Body of pancreas (tissue), 4 donors: Measurements from ENCODE around the gene APC2. TPM values are rescaled to one million over a fixed set of nuclear protein-coding genes. Genes with fewer than 3 reads are reported as not detected.

Experiments used
- ATAC-seq: fragments of 150-250 bp; one replicate; pipeline ENCODE4 v1.9.1; 2016
- DNase-seq, 4 donors: peaks; one replicate each; pipeline ENCODE4 v3.0.0-alpha.2; 2019
- H3K27ac ChIP-seq, 4 donors: fragments of 200-600 bp; sonication (generic); 1 replicate in 3 of 4; 2 replicates in 1 of 4; pipeline versions ENCODE4 v1.5.1 to v1.6.1; 2016 to 2019; ENCODE audit warnings: mild to moderate bottlenecking in 1 of 4, mixed read lengths in 1 of 4, moderate library complexity in 1 of 4
- H3K27me3 ChIP-seq, 2 donors: fragments of 200-600 bp; sonication (generic); one replicate each; pipeline ENCODE4 v1.6.0; 2016; ENCODE audit warnings: mild to moderate bottlenecking in 1 of 2
- H3K36me3 ChIP-seq, 2 donors: fragments of 200-600 bp; sonication (generic); replicated peaks in 1 of 2; 2 replicates each; pipeline ENCODE4 v1.5.1; 2016; ENCODE audit warnings: low read depth in 2 of 2; ENCODE audit not compliant: insufficient read depth in 1 of 2
- H3K4me1 ChIP-seq: fragments of 200-600 bp; sonication (generic); one replicate; pipeline ENCODE4 v1.6.0; 2016
- H3K4me3 ChIP-seq, 2 donors: fragments of 200-600 bp; sonication (generic); 1 replicate in 1 of 2; 2 replicates in 1 of 2; pipeline ENCODE4 v1.5.1; 2016 to 2019
- H3K9me3 ChIP-seq, 3 donors: fragments of 200-600 bp; sonication (generic); 1 replicate in 2 of 3; 2 replicates in 1 of 3; pipeline ENCODE4 v1.5.1; 2016
- POLR2A ChIP-seq, 3 donors: fragments of 450-650 bp; IDR thresholded peaks; one replicate each; pipeline ENCODE4 v1.6.1; 2016; ENCODE audit warnings: antibody characterized with exemption in 3 of 3, mild to moderate bottlenecking in 2 of 3
- WGBS, 2 donors: methylation state at CpG; one replicate each; pipeline ENCODE4 v1.1.5; 2017; 5-methylcytosine and 5-hydroxymethylcytosine counted together
- intact Hi-C: fragments of 100-400 bp; cut with DNase I; formaldehyde crosslinking; loops from one replicate; pipeline ENCODE4 v1.15.1; 2023
- total RNA-seq, 2 donors: library from RNA; depleted of rRNA; stranded (reverse); fragments of >200 nt; gene quantifications; one replicate each; pipeline ENCODE4 v1.1.0, GENCODE V29; 2016
- TF ChIP-seq, protein P1 (sequence below), 7 experiments: fragments of 450-650 bp in 4 of 7; fragments of 200-600 bp in 3 of 7; sonication (generic) in 3 of 7; IDR thresholded peaks; one replicate each; pipeline ENCODE4 v1.5.1; 2016 to 2019; ENCODE audit warnings: antibody characterized with exemption in 7 of 7

APC2 gene
- total RNA-seq, 2 donors from 2014 or later, result 0.26 TPM; not detected in 1

DNA sequence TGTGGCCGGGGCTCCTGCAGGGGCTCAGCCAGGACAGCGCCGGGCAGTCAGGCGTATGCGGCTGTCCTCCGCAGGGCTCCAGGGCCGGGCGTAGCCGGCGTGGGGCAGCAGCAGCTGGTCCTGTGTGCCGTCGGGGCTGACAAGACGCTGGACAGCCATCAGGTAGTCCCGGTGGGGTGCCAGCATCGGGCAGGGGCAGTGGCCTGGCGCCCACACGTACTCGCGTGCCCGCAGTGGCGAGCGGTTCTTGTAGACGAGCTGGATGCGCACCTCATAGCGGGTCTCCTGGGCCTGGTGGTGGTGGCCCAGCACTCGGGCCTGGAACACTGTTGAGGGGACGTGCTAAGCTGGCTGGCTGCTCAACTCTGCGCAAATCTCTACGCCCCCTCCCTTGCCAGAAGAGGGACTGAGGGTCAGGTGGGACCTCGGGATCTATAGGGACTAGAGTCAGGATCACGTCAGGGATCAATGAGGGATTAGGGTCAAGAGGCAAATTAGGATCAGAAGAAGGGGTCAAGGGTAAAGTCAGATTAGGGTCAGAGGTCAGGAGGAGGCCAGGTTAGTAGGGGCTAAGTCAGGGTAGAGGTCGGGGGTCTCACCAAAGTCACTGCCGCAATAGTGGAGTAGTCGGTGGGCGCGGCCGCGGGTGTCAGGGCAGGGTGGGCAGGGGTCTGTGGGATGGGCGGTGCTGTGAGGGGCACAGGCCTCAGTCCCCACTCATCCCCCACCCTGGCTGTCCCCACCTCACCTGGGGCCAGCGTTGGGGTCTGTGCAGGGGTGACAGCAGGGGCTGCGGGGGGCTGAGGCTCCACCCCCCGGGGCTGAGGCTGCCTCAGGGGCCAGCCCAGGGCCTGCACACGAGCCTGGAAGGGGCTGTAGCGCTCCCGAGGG, 56.3 kb downstream of the APC2 start:
- DNase-seq (peak in 1 of 4 donors; percentile 13), ATAC-seq (no peak)
- Histone ChIP-seq H3K27ac (no peak overlapping the region), H3K4me1 (peaks cover 32% of the 10 kb centered on the region), H3K36me3 (no peaks in the 10 kb centered on the region), H3K9me3 (no peaks in the 10 kb centered on the region), H3K27me3 (no peaks in the 10 kb centered on the region), H3K4me3 (no peak overlapping the region)
- intact Hi-C loops, result no loop called here
- WGBS, 2 donors, result 82 to 87% methylated on average over 34 to 44 of the region's 45 CpGs
- TF ChIP-seq, protein P1, sequence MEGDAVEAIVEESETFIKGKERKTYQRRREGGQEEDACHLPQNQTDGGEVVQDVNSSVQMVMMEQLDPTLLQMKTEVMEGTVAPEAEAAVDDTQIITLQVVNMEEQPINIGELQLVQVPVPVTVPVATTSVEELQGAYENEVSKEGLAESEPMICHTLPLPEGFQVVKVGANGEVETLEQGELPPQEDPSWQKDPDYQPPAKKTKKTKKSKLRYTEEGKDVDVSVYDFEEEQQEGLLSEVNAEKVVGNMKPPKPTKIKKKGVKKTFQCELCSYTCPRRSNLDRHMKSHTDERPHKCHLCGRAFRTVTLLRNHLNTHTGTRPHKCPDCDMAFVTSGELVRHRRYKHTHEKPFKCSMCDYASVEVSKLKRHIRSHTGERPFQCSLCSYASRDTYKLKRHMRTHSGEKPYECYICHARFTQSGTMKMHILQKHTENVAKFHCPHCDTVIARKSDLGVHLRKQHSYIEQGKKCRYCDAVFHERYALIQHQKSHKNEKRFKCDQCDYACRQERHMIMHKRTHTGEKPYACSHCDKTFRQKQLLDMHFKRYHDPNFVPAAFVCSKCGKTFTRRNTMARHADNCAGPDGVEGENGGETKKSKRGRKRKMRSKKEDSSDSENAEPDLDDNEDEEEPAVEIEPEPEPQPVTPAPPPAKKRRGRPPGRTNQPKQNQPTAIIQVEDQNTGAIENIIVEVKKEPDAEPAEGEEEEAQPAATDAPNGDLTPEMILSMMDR (IDR thresholded peaks at IDR 0.05), result no peak
- TF ChIP-seq POLR2A (IDR thresholded peaks at IDR 0.05), result no peak

DNA sequence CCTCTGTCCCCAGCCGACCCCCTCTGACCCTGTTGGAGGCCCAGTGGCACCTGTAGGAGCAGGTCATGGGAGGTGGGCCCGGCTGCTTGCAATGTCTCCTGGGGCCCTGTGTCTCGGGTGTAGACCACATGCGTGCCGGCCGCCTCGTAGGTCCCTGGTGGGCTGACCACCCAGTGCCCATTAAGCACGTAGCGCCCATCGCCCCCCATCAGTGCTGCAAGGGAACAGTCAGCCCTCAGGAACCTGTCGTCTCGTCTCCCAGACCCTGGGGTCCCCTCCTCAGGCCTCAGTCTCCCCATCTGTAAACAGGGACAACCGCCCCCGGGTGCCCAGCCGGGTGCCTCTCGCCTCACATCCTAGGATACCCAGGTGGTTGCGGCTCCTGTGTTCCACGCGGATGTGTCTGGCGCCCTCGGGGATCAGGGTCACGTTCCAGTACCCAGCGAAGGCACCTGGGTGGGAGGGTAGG, 57.3 kb downstream of the APC2 start:
- Histone ChIP-seq H3K9me3 (no peaks in the 10 kb centered on the region), H3K4me3 (no peak overlapping the region), H3K27me3 (peaks cover 0 to 6% of the 10 kb centered on the region in 2 donors), H3K36me3 (no peaks in the 10 kb centered on the region), H3K4me1 (peaks cover 28% of the 10 kb centered on the region), H3K27ac (peak overlapping the region in 2 of 4 donors; percentile 80 to 81)
- 66 to 86% methylated on average over 6 to 23 of the region's 23 CpGs for WGBS, 2 donors
- peak in 1 of 4 donors; percentile 12 for DNase-seq
- TF ChIP-seq, protein P1 (IDR thresholded peaks at IDR 0.05), result no peak
- TF ChIP-seq POLR2A (IDR thresholded peaks at IDR 0.05), result no peak
- intact Hi-C loops, result no loop called here
- no peak for ATAC-seq

DNA sequence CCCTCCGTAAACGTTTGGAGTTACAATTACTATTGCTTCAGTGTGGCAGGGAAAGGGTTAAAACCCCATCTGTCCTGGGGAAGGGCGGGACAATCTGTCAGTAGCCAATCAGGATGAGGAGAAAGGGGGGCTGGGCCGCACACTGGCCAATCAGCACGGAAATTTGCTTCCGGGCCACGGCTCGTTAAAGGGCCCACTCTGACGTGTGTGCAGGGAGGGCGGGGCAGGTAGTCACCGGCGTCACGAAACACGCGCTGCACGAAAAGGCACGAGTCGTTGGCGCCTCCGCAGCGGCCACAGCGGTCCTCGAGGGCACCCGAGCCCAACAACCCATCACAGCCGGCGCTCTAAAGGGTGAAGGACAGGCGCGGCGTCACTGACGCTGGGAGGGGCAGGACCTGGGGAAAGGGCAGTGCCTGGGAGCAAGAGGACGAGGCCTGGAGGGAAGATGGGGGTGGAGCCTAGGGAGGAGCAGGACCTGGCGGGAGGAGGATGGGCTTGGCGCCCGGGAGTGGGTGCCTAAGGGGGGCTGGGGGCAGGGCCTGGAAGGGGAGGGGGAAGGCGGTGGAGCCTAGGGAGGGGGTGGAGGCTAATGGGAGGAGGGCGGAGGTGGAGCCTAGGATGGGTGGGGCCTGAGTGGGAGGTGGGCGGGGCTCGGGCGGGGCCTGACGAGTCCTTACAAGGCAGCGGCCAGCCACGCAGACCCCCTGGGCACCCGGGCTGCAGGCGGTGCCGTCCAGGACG, 58.0 kb downstream of the APC2 start:
- Histone ChIP-seq H3K27me3 (peaks cover 0 to 13% of the 10 kb centered on the region in 2 donors), H3K9me3 (no peaks in the 10 kb centered on the region), H3K4me1 (peaks cover 29% of the 10 kb centered on the region), H3K4me3 (no peak overlapping the region), H3K36me3 (no peaks in the 10 kb centered on the region), H3K27ac (peak overlapping the region in 3 of 4 donors; percentile 48 to 81 (median 80))
- DNase-seq (peak; percentile 91 to 94 (median 91)), ATAC-seq (peak; percentile 93)
- WGBS, 2 donors, result 1 to 7% methylated on average over 13 to 41 of the region's 46 CpGs
- no peak for TF ChIP-seq POLR2A (IDR thresholded peaks at IDR 0.05)
- TF ChIP-seq, protein P1 (IDR thresholded peaks at IDR 0.05), result no peak
- intact Hi-C loops, result no loop called here

DNA sequence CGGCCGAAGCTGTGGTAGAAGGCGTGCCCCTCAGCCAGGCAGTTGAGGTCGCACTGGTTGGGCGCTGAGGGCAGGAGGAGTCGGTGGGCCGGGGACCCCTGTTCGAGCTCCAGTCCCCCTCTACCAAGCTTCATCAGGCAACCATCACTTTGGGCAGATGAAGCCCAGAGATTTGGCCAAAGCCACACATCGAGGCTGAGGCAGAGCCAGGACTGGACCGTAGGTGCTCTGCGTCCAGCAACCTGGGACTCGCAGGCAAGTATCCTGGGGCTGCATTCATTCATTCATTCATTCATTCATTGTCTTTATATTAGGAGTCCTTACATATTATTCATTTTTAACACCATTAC, 58.6 kb downstream of the APC2 start:
- Histone ChIP-seq H3K27ac (peak overlapping the region in 1 of 4 donors; percentile 81), H3K4me3 (no peak overlapping the region), H3K9me3 (no peaks in the 10 kb centered on the region), H3K36me3 (no peaks in the 10 kb centered on the region), H3K27me3 (peaks cover 0 to 16% of the 10 kb centered on the region in 2 donors), H3K4me1 (peaks cover 29% of the 10 kb centered on the region)
- WGBS, 2 donors, result 30 to 66% methylated on average over 7 to 12 of the region's 12 CpGs
- TF ChIP-seq, protein P1 (IDR thresholded peaks at IDR 0.05), result no peak
- no peak for TF ChIP-seq POLR2A (IDR thresholded peaks at IDR 0.05)
- intact Hi-C loops, result no loop called here
- DNase-seq (no peak), ATAC-seq (no peak)
